Measurements from ENCODE around the gene GPAM. TPM values are rescaled to one million over a fixed set of nuclear protein-coding genes. Genes with fewer than 3 reads are reported as not detected.

GPAM gene
- total and polyA plus RNA-seq, 2 of the 8 experiments (the other 6 are each of a cell fraction or from before 2014, with no cell fraction given), result 5.5 to 15.5 TPM

DNA sequence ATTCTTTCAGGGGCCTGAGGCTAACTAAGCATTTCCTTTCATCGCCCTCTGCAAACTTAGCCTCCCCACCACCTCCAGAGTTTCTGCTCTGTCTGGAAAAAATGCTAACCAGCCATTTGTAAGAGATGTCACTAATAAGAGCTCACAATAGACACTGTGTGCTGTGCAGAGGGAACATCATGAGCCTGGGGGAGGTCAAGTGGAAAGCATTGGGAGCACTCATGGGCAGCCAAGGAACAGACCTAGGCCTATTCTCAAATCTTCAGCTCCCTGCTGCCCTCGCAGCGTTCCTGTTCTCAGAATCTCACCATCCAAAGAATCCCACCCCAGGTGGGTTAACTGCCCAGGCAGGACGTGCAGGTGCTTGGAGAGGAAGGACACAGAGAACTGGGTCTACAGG is 27.1 kb upstream of the GPAM start:
- Histone ChIP-seq H3K4ac (replicated peaks; ENCODE audit: insufficient read length, low read depth, low read length) (no peak overlapping the region), H3K4me1 (replicated peaks in 1 of 4; ENCODE audit: control insufficient read depth in 3 of 4, insufficient read depth in 4 of 4, low read length in 3 of 4) (peaks cover 0 to 3% (median 0%) of the 10 kb centered on the region in 4 experiments; a peak in 1 of 7 replicates), H3K9me3 (ENCODE audit: insufficient read depth in 2 of 2, low read depth in 1 of 2, low read length in 1 of 2) (no peaks in the 10 kb centered on the region), H4K91ac (replicated peaks; ENCODE audit: insufficient read length, low read length) (no peak overlapping the region), H3K14ac (ENCODE audit: insufficient read length) (no peak overlapping the region), H2AK5ac (ENCODE audit: low read depth, low read length) (no peak overlapping the region), H2BK12ac (ENCODE audit: low read depth, low read length) (no peak overlapping the region), H2AFZ (ENCODE audit: low read length) (no peak overlapping the region), H3K36me3 (ENCODE audit: control insufficient read depth in 2 of 4, insufficient read depth in 4 of 4, low read length in 3 of 4) (no peaks in the 10 kb centered on the region), H3K23ac (ENCODE audit: insufficient read length) (no peak overlapping the region), H2BK15ac (ENCODE audit: low read length) (no peak overlapping the region), H3K23me2 (ENCODE audit: low read depth, low read length) (no peaks in the 10 kb centered on the region), H3K9ac (replicated peaks in 1 of 4; ENCODE audit: extremely low read depth in 1 of 4, low read depth in 3 of 4, low read length in 3 of 4) (no peak overlapping the region), H4K8ac (ENCODE audit: extremely low read depth, insufficient read depth, low read length) (no peak overlapping the region), H4K20me1 (replicated peaks in 1 of 2; ENCODE audit: control insufficient read depth in 1 of 2, insufficient read depth in 2 of 2, low read length in 2 of 2) (no peaks in the 10 kb centered on the region), H3K27ac (ENCODE audit: low read depth, low read length) (no peak overlapping the region), H4K5ac (ENCODE audit: insufficient read length, low read depth, low read length) (no peak overlapping the region), H3K56ac (replicated peaks; ENCODE audit: insufficient read length, low read depth, low read length) (no peak overlapping the region), H3K27me3 (replicated peaks in 1 of 4; ENCODE audit: control insufficient read depth in 3 of 4, extremely low read depth in 1 of 4, insufficient read depth in 3 of 4, low read length in 3 of 4) (peaks cover 0 to 1% (median 0%) of the 10 kb centered on the region in 4 experiments; a peak in 1 of 7 replicates), H3K4me2 (ENCODE audit: insufficient read depth in 1 of 2, low read depth in 2 of 2, low read length in 2 of 2) (no peak overlapping the region), H2BK120ac (replicated peaks; ENCODE audit: low read depth, low read length) (no peak overlapping the region), H2BK5ac (ENCODE audit: low read depth, low read length) (no peak overlapping the region), H3K4me3 (ENCODE audit: extremely low read depth in 1 of 4, insufficient read depth in 2 of 4, low read depth in 3 of 4, low read length in 4 of 4) (no peak overlapping the region), H3K79me2 (ENCODE audit: control insufficient read depth in 1 of 2, insufficient read depth in 2 of 2, low read length in 2 of 2) (no peaks in the 10 kb centered on the region), H2BK20ac (ENCODE audit: low read length) (no peak overlapping the region), H3K18ac (ENCODE audit: extremely low read depth, low read length) (no peak overlapping the region), H3K79me1 (ENCODE audit: low read depth, low read length) (no peaks in the 10 kb centered on the region)
- ChIA-PET POLR2A (ENCODE audit: partially characterized antibody) (no interaction called here), CTCF (ENCODE audit: partially characterized antibody) (interaction anchor here (1.0 kb wide), 1 partner anchor 105 kb away, joined by 3 read pairs; no protein-coding TSS in a partner anchor)
- WGBS, 2 experiments (ENCODE audit: extremely low coverage in 1 of 2, insufficient coverage in 1 of 2, insufficient read length in 1 of 2, insufficient replicate concordance in 2 of 2, low coverage in 1 of 2, low lambda C conversion rate in 2 of 2, missing lambda C conversion rate in 1 of 2), result 73% methylated on average over 4 of the region's 4 CpGs; no CpG with 5 or more reads in 1 of the 2 experiments
- FAIRE-seq, result no peak
- DNase-seq (ENCODE audit: low read depth in 1 of 2, low spot score in 2 of 2), result no peak
- TF ChIP-seq BRCA1 (IDR thresholded peaks at IDR 0.05; ENCODE audit: low read depth, low read length) (no peak), CEBPB (IDR thresholded peaks at IDR 0.05; ENCODE audit: low read depth, low read length) (no peak), JUND (IDR thresholded peaks at IDR 0.05; ENCODE audit: low read length) (no peak), SP4 (IDR thresholded peaks at IDR 0.05; ENCODE audit: low read length) (no peak), POU5F1 (IDR thresholded peaks at IDR 0.05; ENCODE audit: low read depth, low read length) (no peak)
- TF ChIP-seq, protein P1, sequence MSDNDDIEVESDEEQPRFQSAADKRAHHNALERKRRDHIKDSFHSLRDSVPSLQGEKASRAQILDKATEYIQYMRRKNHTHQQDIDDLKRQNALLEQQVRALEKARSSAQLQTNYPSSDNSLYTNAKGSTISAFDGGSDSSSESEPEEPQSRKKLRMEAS (IDR thresholded peaks at IDR 0.05), result no peak

Measured in H1 (cell line).